ENCODE data around the gene TNRC6A. TPM values are rescaled to one million over a fixed set of nuclear protein-coding genes. Genes with fewer than 3 reads are reported as not detected.
A peak's percentile ranks its signal among the peaks of the same experiment; 100 is the strongest.

TNRC6A gene
- total and polyA plus RNA-seq, 2 of the 13 experiments (the other 11 are each of a cell fraction or from before 2014, with no cell fraction given), result 30.9 to 43.6 TPM

DNA sequence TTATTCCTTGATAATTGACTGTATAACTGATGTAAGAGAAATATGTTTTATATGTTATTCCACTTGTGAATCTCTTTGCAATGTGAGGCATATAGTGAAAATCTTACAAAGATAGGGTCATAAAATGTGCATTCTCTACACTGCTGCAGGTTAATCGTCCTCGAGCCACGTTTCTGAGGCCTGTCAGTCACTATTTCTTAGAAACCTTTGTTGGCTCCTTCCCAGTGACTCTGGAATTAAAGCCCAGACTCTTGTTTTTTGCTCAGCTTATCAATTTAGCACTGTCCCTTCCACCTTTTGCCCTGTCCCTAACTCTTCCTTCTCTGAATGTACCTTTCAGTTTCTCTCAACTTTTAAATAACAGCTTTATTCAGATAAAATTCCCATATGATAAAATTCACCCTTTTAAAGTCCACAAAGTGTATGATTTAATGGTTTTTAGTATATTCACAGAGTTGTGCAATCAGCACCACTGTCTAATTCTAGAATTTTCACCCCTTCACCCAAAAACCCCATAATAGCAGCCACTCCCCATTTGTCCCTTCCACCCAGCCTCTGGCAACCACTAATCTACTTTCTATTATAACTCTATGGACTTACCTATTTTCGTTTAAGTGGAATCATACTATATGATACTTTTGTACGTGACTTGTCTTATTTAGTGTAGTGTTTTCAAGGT, 8.6 kb downstream of the TNRC6A start:
- no peak overlapping the region for H2AFZ ChIP-seq (ENCODE audit: low read length)
- peaks cover 79% of the 10 kb centered on the region for H3K4me1 ChIP-seq (ENCODE audit: insufficient read depth, low read length)
- DNase-seq (ENCODE audit: low spot score), result no peak
- H3K79me2 ChIP-seq (ENCODE audit: insufficient read depth, low read length), result peaks cover 100% of the 10 kb centered on the region
- ATAC-seq, result peak; percentile 19; the same call in 1 of the 3 replicates
- no TSS peak for BruUV-seq (replicated peaks)
- peak overlapping the region in 2 of 3 experiments; percentile 2 to 12; a peak in 1 of 6 replicates for H3K4me3 ChIP-seq (replicated peaks in 1 of 3; ENCODE audit: insufficient read depth in 1 of 3, low read depth in 2 of 3, low read length in 3 of 3)
- in situ Hi-C loops (cut with HindIII; ENCODE audit: extremely low pct_ligation_motif_present, low pct_unique_long_range_greater_than_20kb), result no loop called here
- 0 out of 2 replicates have a peak overlapping the region, but pooled peaks have one; percentile 5 for H3K9ac ChIP-seq (ENCODE audit: insufficient read depth, low read depth, low read length)
- TF ChIP-seq ZXDC (CRISPR knock-in tag; IDR thresholded peaks at IDR 0.05), result no peak
- peak; percentile 4; the same call in 1 of the 2 replicates for TF ChIP-seq CREM (IDR thresholded peaks at IDR 0.05)
- TF ChIP-seq CREM (CRISPR knock-in tag; IDR thresholded peaks at IDR 0.05), result no peak
- peak; percentile 65; the same call in 1 of the 2 replicates for TF ChIP-seq CEBPB (IDR thresholded peaks at IDR 0.05; ENCODE audit: borderline replicate concordance, low read depth, low read length)
- TF ChIP-seq, protein P1, sequence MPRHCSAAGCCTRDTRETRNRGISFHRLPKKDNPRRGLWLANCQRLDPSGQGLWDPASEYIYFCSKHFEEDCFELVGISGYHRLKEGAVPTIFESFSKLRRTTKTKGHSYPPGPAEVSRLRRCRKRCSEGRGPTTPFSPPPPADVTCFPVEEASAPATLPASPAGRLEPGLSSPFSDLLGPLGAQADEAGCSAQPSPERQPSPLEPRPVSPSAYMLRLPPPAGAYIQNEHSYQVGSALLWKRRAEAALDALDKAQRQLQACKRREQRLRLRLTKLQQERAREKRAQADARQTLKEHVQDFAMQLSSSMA (CRISPR knock-in tag; IDR thresholded peaks at IDR 0.05), result no peak
- peak; percentile 23; the same call in 1 of the 2 replicates for TF ChIP-seq RBFOX2 (IDR thresholded peaks at IDR 0.05; ENCODE audit: low read depth, low read length)
- TF ChIP-seq NR2C2 (CRISPR knock-in tag; IDR thresholded peaks at IDR 0.05; ENCODE audit: borderline replicate concordance), result no peak
- peak; percentile 16 for TF ChIP-seq ASH2L (IDR thresholded peaks at IDR 0.05; ENCODE audit: insufficient read length, low read depth, low read length)
- TF ChIP-seq KMT2A (CRISPR knock-in tag; IDR thresholded peaks at IDR 0.05), result 0 out of 2 replicates have a peak, but pooled peaks have one; percentile 8
- TF ChIP-seq ZNF780A (CRISPR knock-in tag; IDR thresholded peaks at IDR 0.05), result no peak
- TF ChIP-seq MBNL3 (CRISPR knock-in tag; conservative IDR thresholded peaks at IDR 0.05), result no peak
- peak overlapping the region; percentile 70 for H3K27ac ChIP-seq (ENCODE audit: extremely low read length, insufficient read depth, low read length)
- 77% methylated on average over 5 of the region's 5 CpGs for WGBS (ENCODE audit: low lambda C conversion rate)
- FAIRE-seq, result no peak
- CTCF ChIA-PET (ENCODE audit: low intra/inter-chr PET ratio, low total read pairs), result no interaction called here
- POLR2A ChIA-PET, result interaction anchor here (1.6 kb wide), 1 partner anchor 8 kb away, joined by 3 read pairs; no protein-coding TSS in a partner anchor
- peaks cover 4 to 41% of the 10 kb centered on the region in 2 experiments; a peak in 4 of 5 replicates for H3K36me3 ChIP-seq (replicated peaks in 1 of 2; ENCODE audit: control insufficient read depth in 1 of 2, insufficient read depth in 2 of 2, low read length in 2 of 2)
- intact Hi-C loops (cut with micrococcal nuclease; ENCODE audit: unreplicated experiment), result no loop called here
- H3K9me3 ChIP-seq (ENCODE audit: low read length), result no peaks in the 10 kb centered on the region
- no peaks in the 10 kb centered on the region for H3K27me3 ChIP-seq (ENCODE audit: control insufficient read depth in 1 of 2, insufficient read depth in 2 of 2, low read length in 2 of 2)
- peaks cover 58% of the 10 kb centered on the region for H4K20me1 ChIP-seq (ENCODE audit: insufficient read depth, low read length)
- H3K4me2 ChIP-seq (ENCODE audit: low read depth, low read length), result peak overlapping the region; percentile 50
